B cell (primary cell): ENCODE results near the gene OR52E1. TPM values are rescaled to one million over a fixed set of nuclear protein-coding genes. Genes with fewer than 3 reads are reported as not detected.

Experiments
- ATAC-seq: fragments of 200-7000 bp; cut with Tn5 transposase; one replicate; pipeline ENCODE4 v1.10.0; 2021; ENCODE audit warnings: low read depth, mild to moderate bottlenecking, moderate number of reproducible peaks, moderate library complexity
- CTCF ChIA-PET: fragments of 350-600 bp; sonication (Branson Sonifier 250); formaldehyde crosslinking; loops from one replicate; lab custom pipeline; 2021; ENCODE audit warnings: antibody characterized with exemption, inconsistent platforms; lab: Charles Lee
- POLR2A ChIA-PET: fragments of 350-600 bp; sonication (Branson Sonifier 250); formaldehyde crosslinking; loops from one replicate; lab custom pipeline; 2021; ENCODE audit warnings: antibody characterized with exemption; lab: Charles Lee
- DNase-seq: peaks from one replicate; pipeline ENCODE4 v3.0.0; 2013
- H2AFZ ChIP-seq: 2 replicates; pipeline ENCODE4 v1.6.1; 2012; ENCODE audit warnings: mild to moderate bottlenecking, low read depth, low read length; ENCODE audit not compliant: insufficient read depth, poor library complexity, severe bottlenecking
- H3K27ac ChIP-seq, 2 donors: 1 replicate in 1 of 2; 2 replicates in 1 of 2; pipeline ENCODE4 v1.5.1; 2012 to 2013; ENCODE audit warnings: low read length in 2 of 2, mild to moderate bottlenecking in 2 of 2, moderate library complexity in 1 of 2
- H3K27me3 ChIP-seq, 4 experiments: fragments of 200-600 bp in 1 of 4; sonication (generic) in 1 of 4; replicated peaks in 1 of 4; 1 replicate in 2 of 4; 2 replicates in 2 of 4; pipeline versions ENCODE4 v1.6.1 to v1.7.0; 2013 to 2016; ENCODE audit warnings: low read length in 3 of 4, mild to moderate bottlenecking in 2 of 4, mixed read lengths in 1 of 4, moderate library complexity in 1 of 4; ENCODE audit not compliant: insufficient read depth in 4 of 4, control insufficient read depth in 3 of 4; ENCODE audit errors: control extremely low read depth in 1 of 4
- H3K36me3 ChIP-seq, 2 experiments: replicated peaks in 1 of 2; 1 replicate in 1 of 2; 2 replicates in 1 of 2; pipeline versions ENCODE4 v1.6.1 to v1.7.1; 2013; ENCODE audit warnings: low read length in 1 of 2; ENCODE audit not compliant: insufficient read depth in 2 of 2, control insufficient read depth in 1 of 2; ENCODE audit errors: control extremely low read depth in 1 of 2, extremely low read depth in 1 of 2
- H3K4me1 ChIP-seq, 2 donors: fragments of 200-600 bp in 1 of 2; sonication (generic) in 1 of 2; 1 replicate in 1 of 2; 2 replicates in 1 of 2; pipeline versions ENCODE4 v1.5.1 to v1.6.1; 2013 to 2017; ENCODE audit warnings: low read length in 2 of 2; ENCODE audit not compliant: control insufficient read depth in 2 of 2, insufficient read depth in 2 of 2
- H3K4me2 ChIP-seq: replicated peaks from 2 replicates; pipeline ENCODE3; 2012; ENCODE audit warnings: mild to moderate bottlenecking, low read depth, low read length; ENCODE audit not compliant: poor library complexity, severe bottlenecking
- H3K4me3 ChIP-seq, 5 experiments: fragments of 200-600 bp in 1 of 5; sonication (generic) in 1 of 5; 1 replicate in 3 of 5; 2 replicates in 2 of 5; pipeline versions ENCODE4 v1.5.1 to v1.7.0; 2011 to 2016; ENCODE audit warnings: low read length in 4 of 5, mild to moderate bottlenecking in 4 of 5, low read depth in 2 of 5, control low read depth in 1 of 5, moderate library complexity in 1 of 5; ENCODE audit not compliant: insufficient read depth in 1 of 5; ENCODE audit errors: control extremely low read depth in 1 of 5, extremely low read depth in 1 of 5
- H3K79me2 ChIP-seq: fragments of 200-600 bp; sonication (generic); one replicate; pipeline ENCODE4 v1.6.0; 2016; ENCODE audit warnings: low read length; ENCODE audit not compliant: control insufficient read depth, insufficient read depth
- H3K9ac ChIP-seq: fragments of 200-600 bp; sonication (generic); 2 replicates; pipeline ENCODE4 v1.6.1; 2017; ENCODE audit warnings: mild to moderate bottlenecking, low read length, moderate library complexity
- H3K9me3 ChIP-seq, 3 donors: one replicate each; pipeline versions ENCODE4 v1.6.1 to v1.7.1; 2013; ENCODE audit warnings: low read length in 2 of 3; ENCODE audit not compliant: control insufficient read depth in 2 of 3, insufficient read depth in 1 of 3; ENCODE audit errors: control extremely low read depth in 1 of 3
- H4K20me1 ChIP-seq: 2 replicates; pipeline ENCODE4 v1.6.0; 2012; ENCODE audit warnings: mild to moderate bottlenecking, low read length; ENCODE audit not compliant: insufficient read depth, control insufficient read depth, poor library complexity, severe bottlenecking
- H3K27ac Mint-ChIP-seq: one replicate; pipeline ENCODE4 v1.8.0; 2021; ENCODE audit warnings: mixed read lengths
- H3K27me3 Mint-ChIP-seq: one replicate; pipeline ENCODE4 v1.8.0; 2021; ENCODE audit warnings: mixed read lengths
- H3K4me1 Mint-ChIP-seq: one replicate; pipeline ENCODE4 v1.8.0; 2021; ENCODE audit warnings: mixed read lengths
- H3K4me3 Mint-ChIP-seq: one replicate; pipeline ENCODE4 v1.8.0; 2021; ENCODE audit warnings: mixed read lengths
- H3K9me3 Mint-ChIP-seq: one replicate; pipeline ENCODE4 v1.8.0; 2022; ENCODE audit warnings: mixed read lengths; ENCODE audit not compliant: insufficient read depth
- CTCF ChIP-seq: fragments of 200-600 bp; IDR thresholded peaks from one replicate; pipeline ENCODE4 v1.8.0; 2022; ENCODE audit warnings: antibody characterized with exemption, mild to moderate bottlenecking
- EZH2 ChIP-seq: IDR thresholded peaks from 2 replicates; pipeline ENCODE4 v1.6.1; 2012; ENCODE audit warnings: borderline replicate concordance, low read depth, mild to moderate bottlenecking, moderate library complexity, low read length; ENCODE audit not compliant: insufficient read depth, poor library complexity, severe bottlenecking
- WGBS: methylation state at CpG from one replicate; pipeline ENCODE4 v1.1.5; 2013; ENCODE audit warnings: missing lambda C conversion rate; ENCODE audit not compliant: insufficient coverage; 5-methylcytosine and 5-hydroxymethylcytosine counted together
- intact Hi-C: fragments of 100-400 bp; cut with micrococcal nuclease; formaldehyde crosslinking; loops from one replicate; pipeline ENCODE4 v1.10.0; 2022
- polyA plus RNA-seq: library from polyadenylated mRNA; depleted of rRNA; stranded (reverse); fragments of >200 nt; gene quantifications from 2 replicates; pipeline ENCODE4 v1.2.3, GENCODE V29; 2012
- total RNA-seq, 2 donors: library from RNA; stranded (reverse); fragments of 120-200 nt in 1 of 2; gene quantifications; 1 replicate in 1 of 2; 2 replicates in 1 of 2; pipeline versions ENCODE4 v1.2.3 to v1.2.4, GENCODE V29; 2013 to 2022

The OR52E1 gene
- total and polyA plus RNA-seq, 2 donors (not counting 1 experiment from before 2014, with no cell fraction given): not detected

- Histone ChIP-seq H3K4me1 (no peaks in the 10 kb centered on the region), H3K4me3 (no peak overlapping the region), H3K4me2 (no peak overlapping the region), H3K79me2 (no peaks in the 10 kb centered on the region), H3K9me3 (no peaks in the 10 kb centered on the region), H3K36me3 (no peaks in the 10 kb centered on the region), H2AFZ (no peak overlapping the region), H3K27me3 (no peaks in the 10 kb centered on the region), H3K27ac (no peak overlapping the region), H4K20me1 (no peaks in the 10 kb centered on the region), H3K9ac (no peak overlapping the region)
- Mint-ChIP-seq H3K4me1 (no peaks in the 10 kb centered on the region), H3K27me3 (no peaks in the 10 kb centered on the region), H3K4me3 (no peak overlapping the region), H3K27ac (no peak overlapping the region), H3K9me3 (no peaks in the 10 kb centered on the region)
- ChIA-PET CTCF (no interaction called here), POLR2A (no interaction called here)
- ATAC-seq (no peak), DNase-seq (no peak)
- intact Hi-C loops: no loop called here
- WGBS: 97% methylated on average over 2 of the region's 2 CpGs
- no peak for TF ChIP-seq EZH2
- TF ChIP-seq CTCF: no peak
Observed at GRCh38 chr11:5036669-5037068, 32.7 kb upstream of the OR52E1 start.

- no peaks in the 10 kb centered on the region for H3K4me1 Mint-ChIP-seq
- POLR2A ChIA-PET: no interaction called here
- DNase-seq: no peak
- Histone ChIP-seq H3K27me3 (no peaks in the 10 kb centered on the region), H3K79me2 (no peaks in the 10 kb centered on the region), H3K4me3 (no peak overlapping the region), H3K27ac (no peak overlapping the region), H2AFZ (no peak overlapping the region), H3K9ac (no peak overlapping the region), H3K4me2 (no peak overlapping the region), H3K4me1 (no peaks in the 10 kb centered on the region), H4K20me1 (no peaks in the 10 kb centered on the region), H3K9me3 (no peaks in the 10 kb centered on the region), H3K36me3 (no peaks in the 10 kb centered on the region)
- H3K4me3 Mint-ChIP-seq: no peak overlapping the region
- no peak for TF ChIP-seq CTCF
- TF ChIP-seq EZH2: no peak
- intact Hi-C loops: no loop called here
- H3K9me3 Mint-ChIP-seq: no peaks in the 10 kb centered on the region
- H3K27me3 Mint-ChIP-seq: no peaks in the 10 kb centered on the region
- CTCF ChIA-PET: no interaction called here
- no peak overlapping the region for H3K27ac Mint-ChIP-seq
- WGBS: no CpG with 5 or more reads among the region's 2 CpGs
- ATAC-seq: no peak
Observed at GRCh38 chr11:5037926-5038325, 31.4 kb upstream of the OR52E1 start.
